GM23248 (cell line): ENCODE measurements around the gene PRSS50. TPM values are rescaled to one million over a fixed set of nuclear protein-coding genes. Genes with fewer than 3 reads are reported as not detected.

Experiments
- DNase-seq: peaks from one replicate; pipeline ENCODE4 v3.0.0-alpha.2; 2015
- H2AFZ ChIP-seq: fragments of 200-600 bp; sonication (generic); 2 replicates; pipeline ENCODE4 v1.6.1; 2016; ENCODE audit warnings: antibody characterized with exemption
- H3F3A ChIP-seq: fragments of 200-600 bp; sonication (generic); 2 replicates; pipeline ENCODE4 v1.6.1; 2016; ENCODE audit warnings: mild to moderate bottlenecking, antibody characterized with exemption, mixed run types; ENCODE audit not compliant: insufficient read depth
- H3K27ac ChIP-seq: fragments of 200-600 bp; sonication (generic); 2 replicates; pipeline ENCODE4 v1.5.1; 2016; ENCODE audit warnings: mild to moderate bottlenecking
- H3K27me3 ChIP-seq: fragments of 200-600 bp; sonication (generic); replicated peaks from 2 replicates; pipeline ENCODE4 v1.6.1; 2016; ENCODE audit warnings: mild to moderate bottlenecking; ENCODE audit not compliant: insufficient read depth
- H3K36me3 ChIP-seq: fragments of 200-600 bp; sonication (generic); 2 replicates; pipeline ENCODE4 v1.6.1; 2016; ENCODE audit warnings: low read depth, mild to moderate bottlenecking
- H3K4me1 ChIP-seq: fragments of 200-600 bp; sonication (generic); 2 replicates; pipeline ENCODE4 v1.6.1; 2016; ENCODE audit warnings: mild to moderate bottlenecking; ENCODE audit not compliant: insufficient read depth
- H3K4me2 ChIP-seq: fragments of 200-600 bp; sonication (generic); one replicate; pipeline ENCODE4 v1.6.1; 2016; ENCODE audit warnings: mild to moderate bottlenecking; ENCODE audit not compliant: unreplicated experiment
- H3K4me3 ChIP-seq: fragments of 200-600 bp; sonication (generic); 2 replicates; pipeline ENCODE4 v1.5.1; 2016; ENCODE audit warnings: mild to moderate bottlenecking
- H3K79me2 ChIP-seq: fragments of 200-600 bp; sonication (generic); 2 replicates; pipeline ENCODE4 v1.6.1; 2016; ENCODE audit warnings: mild to moderate bottlenecking; ENCODE audit not compliant: insufficient read depth
- H3K9ac ChIP-seq: fragments of 200-600 bp; sonication (generic); 2 replicates; pipeline ENCODE4 v1.6.1; 2016; ENCODE audit warnings: mild to moderate bottlenecking
- H3K9me2 ChIP-seq: fragments of 200-600 bp; sonication (generic); 2 replicates; pipeline ENCODE4 v1.6.1; 2016; ENCODE audit warnings: mixed run types, mild to moderate bottlenecking, moderate library complexity; ENCODE audit not compliant: insufficient read depth
- H3K9me3 ChIP-seq: fragments of 200-600 bp; sonication (generic); one replicate; pipeline ENCODE4 v1.6.1; 2017; ENCODE audit warnings: low read depth
- H4K20me1 ChIP-seq: fragments of 200-600 bp; sonication (generic); 2 replicates; pipeline ENCODE4 v1.6.0; 2016; ENCODE audit not compliant: insufficient read depth
- EZH2 ChIP-seq: fragments of 200-600 bp; sonication (generic); IDR thresholded peaks from 2 replicates; pipeline ENCODE4 v1.6.1; 2018; ENCODE audit warnings: antibody characterized with exemption, mild to moderate bottlenecking; ENCODE audit not compliant: insufficient read depth, poor library complexity, severe bottlenecking
- EZH2phosphoT487 ChIP-seq: fragments of 200-600 bp; sonication (generic); IDR thresholded peaks from 2 replicates; pipeline ENCODE4 v1.6.1; 2018; ENCODE audit warnings: antibody characterized with exemption, moderate library complexity, mild to moderate bottlenecking, low read depth; ENCODE audit not compliant: insufficient read depth
- WGBS, 2 experiments: methylation state at CpG; one replicate each; pipeline ENCODE4 v1.1.6; 2015 to 2017; ENCODE audit warnings: low lambda C conversion rate in 2 of 2, low coverage in 1 of 2; ENCODE audit errors: missing lambda C conversion rate in 2 of 2; 5-methylcytosine and 5-hydroxymethylcytosine counted together
- in situ Hi-C: fragments of 300-500 bp; cut with MboI; formaldehyde crosslinking; loops from 2 replicates; pipeline ENCODE4 v1.15.0; 2020
- polyA plus RNA-seq: library from polyadenylated mRNA; unstranded; fragments of >200 nt; fragmentation: Nextera tagmentation; extraction: Ambion mirVana; gene quantifications from 2 replicates; pipeline ENCODE4 v1.2.1, GENCODE V29; 2016
- total RNA-seq: library from RNA; depleted of rRNA; stranded (reverse); fragments of >200 nt; shearing (Covaris generic); gene quantifications from 2 replicates; pipeline ENCODE4 v1.2.3, GENCODE V29; 2014

Gene PRSS50
- total and polyA plus RNA-seq, 2 experiments from 2014 or later: not detected

DNA sequence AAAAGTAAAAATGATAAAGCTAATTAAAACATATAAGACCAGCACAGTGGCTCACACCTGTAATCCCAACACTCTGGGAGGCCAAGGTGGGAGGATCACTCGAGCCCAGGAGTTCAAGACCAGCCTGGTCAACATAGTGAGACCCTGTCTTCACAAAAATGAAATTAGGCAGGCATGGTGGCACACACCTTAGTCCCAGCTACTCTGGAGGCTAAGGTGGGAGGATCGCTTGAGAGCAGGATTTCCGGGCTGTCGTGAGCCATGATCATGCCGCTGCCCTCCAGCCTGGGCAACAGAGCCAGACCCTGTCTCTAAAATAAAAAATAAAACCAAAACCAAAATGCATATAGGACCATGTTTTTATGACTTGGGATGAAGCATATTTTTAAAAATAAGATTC lies 4.8 kb upstream of the PRSS50 start:
- H4K20me1 ChIP-seq: no peaks in the 10 kb centered on the region
- H3K9me2 ChIP-seq: no peaks in the 10 kb centered on the region
- H3K9me3 ChIP-seq: no peaks in the 10 kb centered on the region
- no peak overlapping the region for H3K27ac ChIP-seq
- H3K36me3 ChIP-seq: no peaks in the 10 kb centered on the region
- in situ Hi-C loops: loop anchor here (25.0 kb wide), 1 partner anchor 640 kb away; no protein-coding TSS in a partner anchor
- H3K27me3 ChIP-seq: peaks cover 9% of the 10 kb centered on the region; the same call in 1 of the 2 replicates
- WGBS, 2 experiments: 78% methylated on average over 5 of the region's 5 CpGs
- DNase-seq: no peak
- no peak overlapping the region for H3K4me3 ChIP-seq
- no peak overlapping the region for H2AFZ ChIP-seq
- no peaks in the 10 kb centered on the region for H3K4me1 ChIP-seq
- no peak overlapping the region for H3K4me2 ChIP-seq
- H3K79me2 ChIP-seq: no peaks in the 10 kb centered on the region
- no peak overlapping the region for H3K9ac ChIP-seq
- TF ChIP-seq EZH2phosphoT487 (no peak), EZH2 (no peak)
- no peaks in the 10 kb centered on the region for H3F3A ChIP-seq

DNA sequence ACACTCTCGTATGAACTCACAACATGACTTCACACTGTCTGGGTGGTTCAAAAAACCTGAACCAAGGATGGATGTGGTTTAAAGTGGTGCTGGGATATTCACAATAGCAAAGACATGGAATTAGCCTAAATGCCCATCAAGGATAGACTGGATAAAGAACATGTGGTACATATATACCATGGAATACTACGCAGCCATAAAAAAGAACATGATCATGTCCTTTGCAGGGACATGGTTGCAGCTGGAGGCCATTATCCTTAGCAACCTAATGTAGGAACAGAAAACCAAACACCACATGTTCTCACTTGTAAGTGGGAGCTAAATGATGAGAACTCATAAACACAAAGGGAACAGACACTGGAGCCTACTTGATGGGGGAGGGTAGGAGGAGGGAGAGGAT lies 3.3 kb upstream of the PRSS50 start:
- TF ChIP-seq EZH2 (no peak), EZH2phosphoT487 (no peak)
- H3K9me2 ChIP-seq: no peaks in the 10 kb centered on the region
- no peak for DNase-seq
- WGBS, 2 experiments: 88% methylated on average over 2 of the region's 2 CpGs
- no peak overlapping the region for H2AFZ ChIP-seq
- no peak overlapping the region for H3K9ac ChIP-seq
- H3K4me3 ChIP-seq: no peak overlapping the region
- no peak overlapping the region for H3K4me2 ChIP-seq
- no peaks in the 10 kb centered on the region for H3K79me2 ChIP-seq
- H3K27ac ChIP-seq: no peak overlapping the region
- H4K20me1 ChIP-seq: no peaks in the 10 kb centered on the region
- H3K4me1 ChIP-seq: no peaks in the 10 kb centered on the region
- H3K9me3 ChIP-seq: no peaks in the 10 kb centered on the region
- no peaks in the 10 kb centered on the region for H3K36me3 ChIP-seq
- H3K27me3 ChIP-seq: 0 out of 2 replicates have a peak, but pooled peaks cover 9% of the 10 kb centered on the region
- in situ Hi-C loops: loop anchor here (25.0 kb wide), 1 partner anchor 641 kb away; no protein-coding TSS in a partner anchor
- H3F3A ChIP-seq: no peaks in the 10 kb centered on the region

DNA sequence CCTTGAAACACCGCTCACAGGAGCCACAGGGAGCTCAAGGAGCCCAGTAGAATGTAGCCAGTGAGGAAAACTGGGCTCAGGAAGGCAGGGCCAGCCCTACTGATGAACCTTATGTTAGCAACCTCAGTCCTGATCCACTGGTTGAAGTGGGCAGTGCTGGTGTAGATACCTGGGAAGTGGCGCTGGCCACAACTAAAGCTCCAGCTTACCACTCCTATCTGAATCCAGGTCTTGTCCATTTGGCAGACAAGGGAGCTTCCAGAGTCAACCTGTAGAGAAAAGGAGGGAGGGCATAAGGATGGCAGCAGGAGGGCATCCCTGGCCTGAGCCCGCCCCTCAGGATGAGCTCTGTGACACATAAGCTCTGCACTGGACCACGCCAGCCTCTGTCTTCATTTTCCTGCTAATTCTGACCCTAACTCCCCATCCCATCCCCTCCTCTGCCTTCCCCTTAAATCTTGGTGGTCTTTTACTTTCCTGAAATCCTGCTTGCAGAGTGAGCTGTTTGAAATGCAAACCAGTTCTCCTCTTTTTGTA lies 2.1 kb upstream of the PRSS50 start:
- Histone ChIP-seq H3K27ac (no peak overlapping the region), H3K9me2 (no peaks in the 10 kb centered on the region), H2AFZ (no peak overlapping the region), H3K36me3 (no peaks in the 10 kb centered on the region), H3K9me3 (no peaks in the 10 kb centered on the region), H3K4me2 (no peak overlapping the region), H3K4me3 (no peak overlapping the region), H3F3A (no peaks in the 10 kb centered on the region), H3K9ac (no peak overlapping the region), H3K79me2 (no peaks in the 10 kb centered on the region), H3K27me3 (0 out of 2 replicates have a peak, but pooled peaks cover 9% of the 10 kb centered on the region), H3K4me1 (no peaks in the 10 kb centered on the region), H4K20me1 (no peaks in the 10 kb centered on the region)
- TF ChIP-seq EZH2 (no peak), EZH2phosphoT487 (no peak)
- in situ Hi-C loops: loop anchor here (10.0 to 25.0 kb wide), 2 partner anchors 175 to 642 kb away; no protein-coding TSS in a partner anchor
- DNase-seq: no peak
- 83 to 89% methylated on average over 4 of the region's 4 CpGs for WGBS, 2 experiments

DNA sequence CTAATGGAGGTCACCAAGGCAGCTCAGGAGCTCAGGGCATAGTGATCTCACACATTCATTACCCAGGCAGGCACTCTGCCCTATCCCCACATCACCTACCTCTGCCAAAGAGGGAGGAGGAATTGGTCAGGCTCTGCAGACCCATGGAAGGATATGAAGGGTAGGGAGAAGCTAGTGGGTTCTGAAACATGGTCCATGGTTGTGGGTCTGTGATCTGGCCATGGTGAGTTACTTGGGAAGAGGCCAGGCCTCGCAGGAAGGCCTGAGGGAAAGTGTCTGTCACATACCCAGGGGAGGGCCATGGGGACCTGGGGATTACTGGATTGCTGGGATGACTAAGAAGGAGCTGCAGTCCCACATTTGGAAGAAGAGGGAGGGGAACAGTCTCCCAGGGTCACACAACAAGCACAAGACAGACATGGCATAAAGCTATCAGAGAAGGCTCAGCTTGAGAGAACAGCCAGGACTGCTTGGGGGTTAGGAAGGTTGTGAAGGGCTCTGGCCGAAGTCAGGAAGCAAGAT lies 1.4 kb upstream of the PRSS50 start:
- TF ChIP-seq EZH2phosphoT487 (no peak), EZH2 (no peak)
- Histone ChIP-seq H3K27me3 (0 out of 2 replicates have a peak, but pooled peaks cover 9% of the 10 kb centered on the region), H4K20me1 (no peaks in the 10 kb centered on the region), H3K9me3 (no peaks in the 10 kb centered on the region), H3K36me3 (no peaks in the 10 kb centered on the region), H3K79me2 (no peaks in the 10 kb centered on the region), H3K9ac (no peak overlapping the region), H2AFZ (no peak overlapping the region), H3F3A (no peaks in the 10 kb centered on the region), H3K4me3 (no peak overlapping the region), H3K9me2 (no peaks in the 10 kb centered on the region), H3K27ac (no peak overlapping the region), H3K4me2 (no peak overlapping the region), H3K4me1 (no peaks in the 10 kb centered on the region)
- DNase-seq: no peak
- in situ Hi-C loops: loop anchor here (10.0 to 25.0 kb wide), 2 partner anchors 176 to 643 kb away; no protein-coding TSS in a partner anchor
- 50 to 61% methylated on average over 2 of the region's 2 CpGs for WGBS, 2 experiments
